ENCODE results near the gene HOXB9.

HOXB9 gene

GRCh38 chr17:48626245-48627117, at the start of gene HOXB9:
TSS of gene HOXB9 (minus strand) at chr17:48626358. CDS start at chr17:48626269, 89 bp downstream.
- peak; percentile 67 for DNase-seq

GRCh38 chr17:48672340-48672739, 46.2 kb upstream of the HOXB9 start:
- DNase-seq, result no peak

- peak; percentile 72 for DNase-seq
Observed at GRCh38 chr17:48671697-48672171, 45.6 kb upstream of the HOXB9 start.

- DNase-seq, result no peak
Observed at GRCh38 chr17:48663134-48663924, 37.2 kb upstream of the HOXB9 start.

- no peak for DNase-seq
Observed at GRCh38 chr17:48655913-48656312, 29.8 kb upstream of the HOXB9 start.

GRCh38 chr17:48649741-48650140, 23.6 kb upstream of the HOXB9 start:
- no peak for DNase-seq

- no peak for DNase-seq
Observed at GRCh38 chr17:48647963-48648245, 21.7 kb upstream of the HOXB9 start.

GRCh38 chr17:48647103-48647962, 21.2 kb upstream of the HOXB9 start:
- DNase-seq, result no peak

- peak; percentile 26 for DNase-seq
Observed at GRCh38 chr17:48646183-48647102, 20.3 kb upstream of the HOXB9 start.

GRCh38 chr17:48645639-48646182, 19.6 kb upstream of the HOXB9 start:
- no peak for DNase-seq

GRCh38 chr17:48644910-48645557, 18.9 kb upstream of the HOXB9 start:
- DNase-seq, result no peak

GRCh38 chr17:48644159-48644558, 18.0 kb upstream of the HOXB9 start:
- no peak for DNase-seq

GRCh38 chr17:48643697-48644012, 17.5 kb upstream of the HOXB9 start:
- DNase-seq, result no peak

- no peak for DNase-seq
Observed at GRCh38 chr17:48642843-48643696, 16.9 kb upstream of the HOXB9 start.

GRCh38 chr17:48642059-48642842, 16.1 kb upstream of the HOXB9 start:
- DNase-seq, result no peak

- DNase-seq, result no peak
Observed at GRCh38 chr17:48641541-48642058, 15.4 kb upstream of the HOXB9 start.

- DNase-seq, result no peak
Observed at GRCh38 chr17:48640858-48641180, 14.7 kb upstream of the HOXB9 start.

- no peak for DNase-seq
Observed at GRCh38 chr17:48639982-48640857, 14.1 kb upstream of the HOXB9 start.

All from stimulated activated CD4-positive, alpha-beta T cell treated with anti-CD3 and anti-CD28 coated beads, Interleukin-4, amount 100 ng/mL, for 1 hour (primary cell).